Neural cell (in vitro differentiated cells): Measurements from ENCODE around the gene FAM171A1. TPM values are rescaled to one million over a fixed set of nuclear protein-coding genes. Genes with fewer than 3 reads are reported as not detected.
A peak's percentile ranks its signal among the peaks of the same experiment; 100 is the strongest.

Source experiments
- H2AFZ ChIP-seq: fragments of 200-600, 300-800 bp; sonication (generic), shearing (Covaris generic); 2 replicates; pipeline ENCODE4 v1.6.0; 2014; ENCODE audit warnings: low read depth, mild to moderate bottlenecking, antibody characterized with exemption, low read length, moderate library complexity
- H3F3A ChIP-seq: fragments of 200-600 bp; shearing (Covaris generic); 2 replicates; pipeline ENCODE4 v1.6.1; 2016; ENCODE audit warnings: mild to moderate bottlenecking, moderate library complexity, mixed read lengths, antibody characterized with exemption, low read length; ENCODE audit not compliant: insufficient read depth, poor library complexity, severe bottlenecking
- H3K27ac ChIP-seq: fragments of 200-600, 300-800 bp; sonication (generic), shearing (Covaris generic); 2 replicates; pipeline ENCODE4 v1.5.1; 2014; ENCODE audit warnings: mild to moderate bottlenecking, low read length, moderate library complexity
- H3K27me3 ChIP-seq: fragments of 300-800, 200-600 bp; sonication (generic), shearing (Covaris generic); 2 replicates; pipeline ENCODE4 v1.6.0; 2014; ENCODE audit warnings: mild to moderate bottlenecking, low read depth, low read length, moderate library complexity; ENCODE audit not compliant: insufficient read depth
- H3K36me3 ChIP-seq: fragments of 300-800, 200-600 bp; sonication (generic), shearing (Covaris generic); 2 replicates; pipeline ENCODE4 v1.5.1; 2014; ENCODE audit warnings: mild to moderate bottlenecking, antibody characterized with exemption, low read length, moderate library complexity; ENCODE audit not compliant: insufficient read depth
- H3K4me2 ChIP-seq: fragments of 300-800, 200-600 bp; sonication (generic), shearing (Covaris generic); 2 replicates; pipeline ENCODE4 v1.6.0; 2014; ENCODE audit warnings: mild to moderate bottlenecking, low read length
- H3K4me3 ChIP-seq: fragments of 300-800, 200-600 bp; sonication (generic), shearing (Covaris generic); 2 replicates; pipeline ENCODE4 v1.5.1; 2014; ENCODE audit warnings: mild to moderate bottlenecking, low read length, moderate library complexity
- H3K79me2 ChIP-seq: fragments of 200-600 bp; shearing (Covaris generic); replicated peaks from 2 replicates; pipeline ENCODE4 v1.6.0; 2014; ENCODE audit warnings: mild to moderate bottlenecking, low read length, moderate library complexity; ENCODE audit not compliant: insufficient read depth
- H3K9ac ChIP-seq: fragments of 300-800, 200-600 bp; sonication (generic), shearing (Covaris generic); 2 replicates; pipeline ENCODE4 v1.6.1; 2016; ENCODE audit warnings: mild to moderate bottlenecking, low read length, mixed read lengths
- H3K9me2 ChIP-seq: fragments of 200-600 bp; shearing (Covaris generic); 2 replicates; pipeline ENCODE4 v1.6.1; 2016; ENCODE audit warnings: mild to moderate bottlenecking, low read length, mixed read lengths; ENCODE audit not compliant: insufficient read depth
- H3K9me3 ChIP-seq: fragments of 200-600, 300-800 bp; sonication (generic), shearing (Covaris generic); 2 replicates; pipeline ENCODE4 v1.6.1; 2016; ENCODE audit warnings: mild to moderate bottlenecking, mixed run types, low read length, moderate library complexity, mixed read lengths
- H4K20me1 ChIP-seq: fragments of 200-600 bp; shearing (Covaris generic); 2 replicates; pipeline ENCODE4 v1.6.1; 2016; ENCODE audit warnings: mild to moderate bottlenecking, mixed run types; ENCODE audit not compliant: insufficient read depth
- EP300 ChIP-seq: fragments of 450-650 bp; conservative IDR thresholded peaks from 2 replicates; pipeline ENCODE4 v1.6.1; 2014; ENCODE audit warnings: antibody characterized with exemption, mild to moderate bottlenecking, moderate library complexity; ENCODE audit not compliant: poor library complexity, severe bottlenecking
- EZH2 ChIP-seq: fragments of 200-600, 300-800 bp; shearing (Covaris generic), sonication (generic); IDR thresholded peaks from 2 replicates; pipeline ENCODE4 v1.6.1; 2014; ENCODE audit warnings: antibody characterized with exemption, low read length, borderline replicate concordance, mild to moderate bottlenecking; ENCODE audit not compliant: insufficient read depth, poor library complexity, severe bottlenecking
- MXI1 ChIP-seq: fragments of 450-650 bp; conservative IDR thresholded peaks from 2 replicates; pipeline ENCODE4 v1.6.1; 2014; ENCODE audit warnings: antibody characterized with exemption, mild to moderate bottlenecking; ENCODE audit not compliant: poor library complexity, severe bottlenecking
- POLR2AphosphoS5 ChIP-seq: IDR thresholded peaks from 2 replicates; pipeline ENCODE4 v1.6.1; 2012
- RAD21 ChIP-seq: fragments of 450-650 bp; conservative IDR thresholded peaks from 2 replicates; pipeline ENCODE4 v1.6.1; 2014; ENCODE audit warnings: antibody characterized with exemption, mild to moderate bottlenecking, moderate library complexity
- SMC3 ChIP-seq: fragments of 450-650 bp; conservative IDR thresholded peaks from 2 replicates; pipeline ENCODE4 v1.6.1; 2014; ENCODE audit warnings: antibody characterized with exemption, mild to moderate bottlenecking, moderate library complexity; ENCODE audit not compliant: poor library complexity
- TAF1 ChIP-seq: IDR thresholded peaks from 2 replicates; pipeline ENCODE4 v1.6.1; 2012; ENCODE audit warnings: low read depth
- polyA plus RNA-seq: library from polyadenylated mRNA; depleted of rRNA; stranded (reverse); fragments of >200 nt; gene quantifications from 2 replicates; pipeline ENCODE4 v1.2.3, GENCODE V29; 2014
- TF ChIP-seq, protein P1 (sequence below): fragments of 450-650 bp; IDR thresholded peaks from 2 replicates; pipeline ENCODE4 v1.5.1; 2014; ENCODE audit warnings: antibody characterized with exemption, mild to moderate bottlenecking, moderate library complexity; ENCODE audit not compliant: poor library complexity, severe bottlenecking
- TF ChIP-seq, protein P2 (sequence below): IDR thresholded peaks from 2 replicates; pipeline ENCODE4 v1.6.1; 2012; ENCODE audit warnings: borderline replicate concordance

The FAM171A1 gene
- polyA plus RNA-seq, 1 donor from 2014 or later, result 28.8 TPM

DNA sequence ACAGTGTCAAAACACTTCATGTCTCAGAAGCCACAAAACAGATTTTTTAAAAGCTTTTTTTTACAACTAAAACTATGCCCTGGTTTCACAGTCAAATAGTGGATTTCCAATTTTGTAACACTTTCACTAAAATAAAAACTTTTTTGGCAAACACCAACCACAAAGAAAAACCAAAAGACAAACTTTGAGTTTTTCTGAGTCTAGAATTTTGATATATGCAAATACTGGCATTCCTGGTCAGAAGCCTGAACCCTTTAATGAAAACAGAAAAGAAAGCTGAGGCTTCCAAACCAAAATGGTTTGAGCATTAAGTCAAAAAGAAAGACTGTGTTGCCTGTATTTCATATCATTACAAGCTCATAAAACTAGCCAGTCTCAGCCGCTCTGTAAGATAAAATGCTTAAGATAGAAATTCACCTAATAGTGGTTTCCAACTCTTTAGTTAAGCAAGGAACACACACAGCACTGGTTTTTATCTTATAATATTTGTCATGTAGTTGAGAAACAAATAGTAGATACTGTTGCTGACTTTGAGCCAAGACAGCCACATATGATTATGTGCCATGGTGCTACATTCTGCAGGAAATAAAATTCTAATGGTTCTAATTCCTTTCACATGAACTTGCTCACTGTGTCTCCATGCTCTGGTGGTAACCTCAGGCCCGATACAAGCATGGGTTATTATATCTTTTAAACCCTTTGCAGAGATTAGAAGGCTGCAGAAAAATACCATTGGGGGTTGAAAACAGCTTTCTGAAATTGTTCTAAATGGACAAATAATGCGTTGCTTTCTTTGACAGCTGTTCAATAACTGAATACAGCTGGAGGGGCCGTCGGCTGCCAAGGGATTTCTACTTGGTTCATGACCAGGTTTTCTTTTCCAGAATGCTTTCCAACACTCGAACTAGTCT, 49.4 kb downstream of the FAM171A1 start:
- Histone ChIP-seq H3K27ac (no peak overlapping the region), H4K20me1 (no peaks in the 10 kb centered on the region)

DNA sequence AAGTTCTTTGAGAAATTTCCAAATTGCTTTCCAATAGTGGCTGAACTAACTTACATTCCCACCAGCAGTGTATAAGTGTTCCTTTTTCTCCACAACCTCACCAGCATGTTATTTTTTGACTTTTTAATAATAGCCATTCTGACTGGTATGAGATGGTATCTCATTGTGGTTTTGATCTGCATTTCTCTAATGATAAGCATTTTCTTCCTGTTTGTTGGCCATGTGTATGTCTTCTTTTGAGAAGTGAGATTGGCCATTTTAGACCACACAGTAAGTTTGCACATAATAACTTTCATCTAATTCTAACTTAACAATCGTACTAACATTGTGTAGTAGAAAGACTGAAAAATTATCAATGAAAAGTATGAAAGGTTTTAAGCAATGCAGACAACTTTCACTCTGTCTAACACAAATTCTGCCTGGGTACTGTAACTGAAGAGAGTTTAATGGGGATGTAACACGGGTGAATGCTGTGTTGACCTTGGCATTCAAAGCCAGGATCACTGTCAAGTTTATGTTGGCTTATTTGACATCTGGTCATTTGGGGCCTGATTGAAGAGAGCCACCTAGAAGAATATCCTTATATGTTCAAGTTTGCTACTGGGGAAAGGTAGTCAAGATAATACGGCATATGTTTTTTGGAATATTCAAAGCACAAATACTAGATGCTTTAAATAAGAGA, 50.4 kb downstream of the FAM171A1 start:
- no peaks in the 10 kb centered on the region for H4K20me1 ChIP-seq
- no peaks in the 10 kb centered on the region for H3K9me3 ChIP-seq
- no peaks in the 10 kb centered on the region for H3F3A ChIP-seq
- no peak overlapping the region for H3K9ac ChIP-seq
- no peak overlapping the region for H2AFZ ChIP-seq
- H3K4me2 ChIP-seq, result no peak overlapping the region
- H3K4me3 ChIP-seq, result no peak overlapping the region
- H3K79me2 ChIP-seq, result no peaks in the 10 kb centered on the region
- TF ChIP-seq EP300 (no peak), SMC3 (no peak), TAF1 (no peak), RAD21 (no peak), EZH2 (no peak), POLR2AphosphoS5 (no peak), MXI1 (no peak)
- TF ChIP-seq, protein P1, sequence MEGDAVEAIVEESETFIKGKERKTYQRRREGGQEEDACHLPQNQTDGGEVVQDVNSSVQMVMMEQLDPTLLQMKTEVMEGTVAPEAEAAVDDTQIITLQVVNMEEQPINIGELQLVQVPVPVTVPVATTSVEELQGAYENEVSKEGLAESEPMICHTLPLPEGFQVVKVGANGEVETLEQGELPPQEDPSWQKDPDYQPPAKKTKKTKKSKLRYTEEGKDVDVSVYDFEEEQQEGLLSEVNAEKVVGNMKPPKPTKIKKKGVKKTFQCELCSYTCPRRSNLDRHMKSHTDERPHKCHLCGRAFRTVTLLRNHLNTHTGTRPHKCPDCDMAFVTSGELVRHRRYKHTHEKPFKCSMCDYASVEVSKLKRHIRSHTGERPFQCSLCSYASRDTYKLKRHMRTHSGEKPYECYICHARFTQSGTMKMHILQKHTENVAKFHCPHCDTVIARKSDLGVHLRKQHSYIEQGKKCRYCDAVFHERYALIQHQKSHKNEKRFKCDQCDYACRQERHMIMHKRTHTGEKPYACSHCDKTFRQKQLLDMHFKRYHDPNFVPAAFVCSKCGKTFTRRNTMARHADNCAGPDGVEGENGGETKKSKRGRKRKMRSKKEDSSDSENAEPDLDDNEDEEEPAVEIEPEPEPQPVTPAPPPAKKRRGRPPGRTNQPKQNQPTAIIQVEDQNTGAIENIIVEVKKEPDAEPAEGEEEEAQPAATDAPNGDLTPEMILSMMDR, result no peak
- TF ChIP-seq, protein P2, sequence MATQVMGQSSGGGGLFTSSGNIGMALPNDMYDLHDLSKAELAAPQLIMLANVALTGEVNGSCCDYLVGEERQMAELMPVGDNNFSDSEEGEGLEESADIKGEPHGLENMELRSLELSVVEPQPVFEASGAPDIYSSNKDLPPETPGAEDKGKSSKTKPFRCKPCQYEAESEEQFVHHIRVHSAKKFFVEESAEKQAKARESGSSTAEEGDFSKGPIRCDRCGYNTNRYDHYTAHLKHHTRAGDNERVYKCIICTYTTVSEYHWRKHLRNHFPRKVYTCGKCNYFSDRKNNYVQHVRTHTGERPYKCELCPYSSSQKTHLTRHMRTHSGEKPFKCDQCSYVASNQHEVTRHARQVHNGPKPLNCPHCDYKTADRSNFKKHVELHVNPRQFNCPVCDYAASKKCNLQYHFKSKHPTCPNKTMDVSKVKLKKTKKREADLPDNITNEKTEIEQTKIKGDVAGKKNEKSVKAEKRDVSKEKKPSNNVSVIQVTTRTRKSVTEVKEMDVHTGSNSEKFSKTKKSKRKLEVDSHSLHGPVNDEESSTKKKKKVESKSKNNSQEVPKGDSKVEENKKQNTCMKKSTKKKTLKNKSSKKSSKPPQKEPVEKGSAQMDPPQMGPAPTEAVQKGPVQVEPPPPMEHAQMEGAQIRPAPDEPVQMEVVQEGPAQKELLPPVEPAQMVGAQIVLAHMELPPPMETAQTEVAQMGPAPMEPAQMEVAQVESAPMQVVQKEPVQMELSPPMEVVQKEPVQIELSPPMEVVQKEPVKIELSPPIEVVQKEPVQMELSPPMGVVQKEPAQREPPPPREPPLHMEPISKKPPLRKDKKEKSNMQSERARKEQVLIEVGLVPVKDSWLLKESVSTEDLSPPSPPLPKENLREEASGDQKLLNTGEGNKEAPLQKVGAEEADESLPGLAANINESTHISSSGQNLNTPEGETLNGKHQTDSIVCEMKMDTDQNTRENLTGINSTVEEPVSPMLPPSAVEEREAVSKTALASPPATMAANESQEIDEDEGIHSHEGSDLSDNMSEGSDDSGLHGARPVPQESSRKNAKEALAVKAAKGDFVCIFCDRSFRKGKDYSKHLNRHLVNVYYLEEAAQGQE, result no peak
- no peaks in the 10 kb centered on the region for H3K36me3 ChIP-seq
- no peaks in the 10 kb centered on the region for H3K27me3 ChIP-seq
- H3K27ac ChIP-seq, result no peak overlapping the region
- H3K9me2 ChIP-seq, result no peaks in the 10 kb centered on the region

More for the DNA sequence above, 49.4 kb downstream of the FAM171A1 start:
- no peaks in the 10 kb centered on the region for H3F3A ChIP-seq
- H3K4me2 ChIP-seq, result peak overlapping the region; percentile 7
- peak; percentile 49 for TF ChIP-seq POLR2AphosphoS5
- TF ChIP-seq RAD21, result no peak
- no peak overlapping the region for H2AFZ ChIP-seq
- no peaks in the 10 kb centered on the region for H3K36me3 ChIP-seq
- H3K79me2 ChIP-seq, result peaks cover under 1% of the 10 kb centered on the region
- H3K27me3 ChIP-seq, result no peaks in the 10 kb centered on the region
- no peaks in the 10 kb centered on the region for H3K9me3 ChIP-seq
- H3K4me3 ChIP-seq, result no peak overlapping the region
- H3K9me2 ChIP-seq, result no peaks in the 10 kb centered on the region
- no peak overlapping the region for H3K9ac ChIP-seq
